Right lobe of liver (tissue), 6 donors: Measurements from ENCODE around the gene LCN2. TPM values are rescaled to one million over a fixed set of nuclear protein-coding genes. Genes with fewer than 3 reads are reported as not detected.

ENCODE experiments used
- ATAC-seq, 4 donors: fragments of 200-7000 bp; cut with Tn5 transposase; one replicate each; pipeline ENCODE4 v1.9.1; 2020; ENCODE audit warnings: mild to moderate bottlenecking in 4 of 4, moderate library complexity in 4 of 4
- DNase-seq, 3 donors: peaks; one replicate each; pipeline ENCODE4 v3.0.0-alpha.2; 2020
- H3K27ac ChIP-seq, 3 donors: fragments of 200-600 bp; one replicate each; pipeline ENCODE4 v1.8.0; 2022
- H3K27me3 ChIP-seq, 2 donors: fragments of 200-600 bp; one replicate each; pipeline ENCODE4 v1.8.0; 2022
- H3K36me3 ChIP-seq, 4 donors: fragments of 200-600 bp; sonication (generic) in 1 of 4; one replicate each; pipeline versions ENCODE4 v1.5.1 to v1.8.0; 2017 to 2022; ENCODE audit warnings: control low read depth in 1 of 4
- H3K4me1 ChIP-seq, 4 donors: fragments of 200-600 bp; sonication (generic) in 1 of 4; one replicate each; pipeline versions ENCODE4 v1.5.1 to v1.8.0; 2017 to 2022; ENCODE audit warnings: control low read depth in 1 of 4
- H3K4me3 ChIP-seq, 3 donors: fragments of 200-600 bp; one replicate each; pipeline ENCODE4 v1.8.0; 2022
- H3K9me3 ChIP-seq, 4 donors: fragments of 200-600 bp; sonication (generic) in 1 of 4; one replicate each; pipeline versions ENCODE4 v1.5.1 to v1.8.0; 2017 to 2022; ENCODE audit warnings: control low read depth in 1 of 4
- POLR2A ChIP-seq: fragments of 450-650 bp; IDR thresholded peaks from one replicate; pipeline ENCODE4 v1.6.1; 2017; ENCODE audit warnings: antibody characterized with exemption, mild to moderate bottlenecking
- WGBS: methylation state at CpG from one replicate; pipeline ENCODE4 v1.1.6; 2018; ENCODE audit warnings: low coverage, low lambda C conversion rate; ENCODE audit not compliant: insufficient coverage; ENCODE audit errors: missing lambda C conversion rate; 5-methylcytosine and 5-hydroxymethylcytosine counted together
- intact Hi-C, 2 donors: fragments of 100-400 bp; cut with DNase I; formaldehyde crosslinking; loops; one replicate each; pipeline versions ENCODE4 v1.11.2 to v1.14.1; 2022
- total RNA-seq, 6 experiments: library from RNA; depleted of rRNA in 2 of 6; stranded (reverse); fragments of >200 nt in 2 of 6; fragmentation: NEBNext Ultra II Directional in 3 of 6; extraction: Animal tissue kit (Norgen Biotek cat#: 25700) in 3 of 6; gene quantifications; one replicate each; pipeline versions ENCODE4 v1.1.0 to v1.2.4, GENCODE V29; 2016 to 2023
- TF ChIP-seq, protein P1 (sequence below), 4 donors: fragments of 200-600 bp in 3 of 4; fragments of 450-650 bp in 1 of 4; IDR thresholded peaks; one replicate each; pipeline versions ENCODE4 v1.5.1 to v1.8.0; 2016 to 2022; ENCODE audit warnings: antibody characterized with exemption in 4 of 4, mild to moderate bottlenecking in 2 of 4
- donor health status: DM: no; HTN: yes; CAD: no.
- donor health status: DM: no; HTN: no; CAD: no.
- donor health status: DM: no; HTN: no; CAD: no.
- donor health status: DM: no; HTN: yes; CAD: no.
- donor health status: DM: no; HTN: yes; CAD: no.

The LCN2 gene
- total RNA-seq, 6 experiments from 2014 or later = 2.7 to 81.8 (median 18.1) TPM

DNA sequence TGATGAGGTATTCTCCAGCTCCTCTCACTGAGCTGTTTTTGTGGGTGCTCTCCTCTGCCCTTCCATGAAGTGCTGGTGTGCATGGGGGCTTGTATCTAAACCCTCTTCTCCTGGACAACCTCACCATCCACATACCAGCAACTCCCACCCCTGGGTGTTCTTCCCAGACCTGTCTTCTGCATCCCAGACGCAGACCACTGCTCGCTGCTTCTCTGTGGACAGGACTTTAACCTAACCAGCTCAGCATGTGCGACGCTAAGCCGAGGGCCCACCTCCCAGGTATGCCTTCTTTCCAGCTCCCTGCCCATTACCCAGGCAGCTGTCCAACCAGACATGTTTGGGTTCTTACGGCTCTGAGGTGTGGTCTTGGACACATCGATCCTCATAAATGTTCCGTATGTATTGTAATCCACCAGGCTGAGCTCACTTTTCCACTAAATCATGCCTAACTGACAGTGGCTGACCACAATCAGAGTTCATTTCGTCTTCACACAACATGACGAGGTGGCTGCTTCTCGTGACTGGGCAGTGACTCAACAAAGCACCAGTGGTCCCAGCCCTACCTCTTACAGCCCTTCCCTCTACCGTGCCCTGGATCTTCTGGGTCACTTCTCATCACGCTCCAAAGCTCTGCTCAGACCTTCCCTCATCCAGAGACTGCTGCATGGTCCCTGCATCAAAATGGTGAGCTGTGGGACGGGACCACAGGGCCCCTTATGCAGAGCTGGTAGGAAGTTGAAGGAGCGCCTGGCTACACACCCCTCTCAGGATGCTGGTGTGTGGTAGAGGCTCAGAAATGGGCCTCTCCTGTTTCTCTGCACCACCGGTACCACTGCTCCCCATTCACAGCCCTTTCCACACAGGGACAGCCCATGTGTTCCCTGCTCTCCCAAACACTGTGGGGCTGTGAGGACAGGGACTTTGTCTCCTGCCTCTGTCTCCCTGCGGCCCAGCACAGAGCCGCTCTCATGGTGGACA lies 12.1 kb upstream of the LCN2 start:
- Histone ChIP-seq H3K27ac (no peak overlapping the region), H3K36me3 (no peaks in the 10 kb centered on the region), H3K9me3 (no peaks in the 10 kb centered on the region), H3K4me3 (no peak overlapping the region), H3K4me1 (no peaks in the 10 kb centered on the region), H3K27me3 (no peaks in the 10 kb centered on the region)
- WGBS = 83% methylated on average over 11 of the region's 18 CpGs
- DNase-seq (peak; percentile 8 to 42 (median 40)), ATAC-seq (peak in 3 of 4 donors; percentile 7 to 10 (median 10))
- intact Hi-C loops = no loop called here
- TF ChIP-seq, protein P1, sequence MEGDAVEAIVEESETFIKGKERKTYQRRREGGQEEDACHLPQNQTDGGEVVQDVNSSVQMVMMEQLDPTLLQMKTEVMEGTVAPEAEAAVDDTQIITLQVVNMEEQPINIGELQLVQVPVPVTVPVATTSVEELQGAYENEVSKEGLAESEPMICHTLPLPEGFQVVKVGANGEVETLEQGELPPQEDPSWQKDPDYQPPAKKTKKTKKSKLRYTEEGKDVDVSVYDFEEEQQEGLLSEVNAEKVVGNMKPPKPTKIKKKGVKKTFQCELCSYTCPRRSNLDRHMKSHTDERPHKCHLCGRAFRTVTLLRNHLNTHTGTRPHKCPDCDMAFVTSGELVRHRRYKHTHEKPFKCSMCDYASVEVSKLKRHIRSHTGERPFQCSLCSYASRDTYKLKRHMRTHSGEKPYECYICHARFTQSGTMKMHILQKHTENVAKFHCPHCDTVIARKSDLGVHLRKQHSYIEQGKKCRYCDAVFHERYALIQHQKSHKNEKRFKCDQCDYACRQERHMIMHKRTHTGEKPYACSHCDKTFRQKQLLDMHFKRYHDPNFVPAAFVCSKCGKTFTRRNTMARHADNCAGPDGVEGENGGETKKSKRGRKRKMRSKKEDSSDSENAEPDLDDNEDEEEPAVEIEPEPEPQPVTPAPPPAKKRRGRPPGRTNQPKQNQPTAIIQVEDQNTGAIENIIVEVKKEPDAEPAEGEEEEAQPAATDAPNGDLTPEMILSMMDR (IDR thresholded peaks at IDR 0.05) = no peak
- no peak for TF ChIP-seq POLR2A

- H3K27ac ChIP-seq = no peak overlapping the region
- H3K9me3 ChIP-seq = no peaks in the 10 kb centered on the region
- DNase-seq (peak; percentile 24 to 52 (median 42)), ATAC-seq (peak; percentile 20 to 74 (median 56))
- H3K36me3 ChIP-seq = no peaks in the 10 kb centered on the region
- no peaks in the 10 kb centered on the region for H3K4me1 ChIP-seq
- intact Hi-C loops = no loop called here
- H3K27me3 ChIP-seq = no peaks in the 10 kb centered on the region
- WGBS = no CpG with 5 or more reads among the region's 3 CpGs
- TF ChIP-seq, protein P1 (IDR thresholded peaks at IDR 0.05) = no peak
- no peak for TF ChIP-seq POLR2A
- no peak overlapping the region for H3K4me3 ChIP-seq
Measured at GRCh38 chr9:128138001-128138400, 11.3 kb upstream of the LCN2 start.

GRCh38 chr9:128139621-128140020 lies 9.6 kb upstream of the LCN2 start:
- Histone ChIP-seq H3K9me3 (no peaks in the 10 kb centered on the region), H3K4me1 (no peaks in the 10 kb centered on the region), H3K36me3 (no peaks in the 10 kb centered on the region), H3K4me3 (no peak overlapping the region), H3K27me3 (no peaks in the 10 kb centered on the region), H3K27ac (no peak overlapping the region)
- DNase-seq (peak; percentile 4 to 21 (median 19)), ATAC-seq (no peak)
- 90% methylated on average over 2 of the region's 16 CpGs for WGBS
- intact Hi-C loops = no loop called here
- TF ChIP-seq, protein P1 (IDR thresholded peaks at IDR 0.05) = no peak
- TF ChIP-seq POLR2A = no peak

DNA sequence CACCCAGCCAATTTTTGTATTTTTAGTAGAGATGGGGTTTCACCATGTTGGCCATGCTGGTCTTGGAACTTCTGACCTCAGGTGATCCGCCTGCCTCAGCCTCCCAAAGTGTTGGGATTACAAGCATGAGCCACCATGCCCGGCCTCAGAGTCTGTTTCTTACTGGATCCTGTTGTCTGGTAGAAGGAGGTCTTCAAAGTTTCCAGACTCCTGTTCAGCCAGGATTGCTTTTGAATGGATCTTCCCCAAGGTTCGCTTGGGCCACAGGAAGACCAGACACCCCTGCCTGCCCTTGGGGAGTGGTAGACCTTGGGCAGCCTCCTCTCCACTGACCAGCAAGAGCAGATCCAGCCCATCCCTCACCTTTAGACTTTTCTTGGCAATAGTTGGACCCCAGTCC lies 7.6 kb upstream of the LCN2 start:
- intact Hi-C loops = no loop called here
- Histone ChIP-seq H3K9me3 (no peaks in the 10 kb centered on the region), H3K36me3 (no peaks in the 10 kb centered on the region), H3K27ac (no peak overlapping the region), H3K4me1 (no peaks in the 10 kb centered on the region), H3K4me3 (no peak overlapping the region), H3K27me3 (no peaks in the 10 kb centered on the region)
- WGBS = 93% methylated on average over 2 of the region's 3 CpGs
- TF ChIP-seq, protein P1 (IDR thresholded peaks at IDR 0.05) = no peak
- TF ChIP-seq POLR2A = no peak
- DNase-seq (peak in 2 of 3 donors; percentile 5 to 13), ATAC-seq (no peak)
